ENCODE results near the gene CTXN3.

The CTXN3 gene

DNA sequence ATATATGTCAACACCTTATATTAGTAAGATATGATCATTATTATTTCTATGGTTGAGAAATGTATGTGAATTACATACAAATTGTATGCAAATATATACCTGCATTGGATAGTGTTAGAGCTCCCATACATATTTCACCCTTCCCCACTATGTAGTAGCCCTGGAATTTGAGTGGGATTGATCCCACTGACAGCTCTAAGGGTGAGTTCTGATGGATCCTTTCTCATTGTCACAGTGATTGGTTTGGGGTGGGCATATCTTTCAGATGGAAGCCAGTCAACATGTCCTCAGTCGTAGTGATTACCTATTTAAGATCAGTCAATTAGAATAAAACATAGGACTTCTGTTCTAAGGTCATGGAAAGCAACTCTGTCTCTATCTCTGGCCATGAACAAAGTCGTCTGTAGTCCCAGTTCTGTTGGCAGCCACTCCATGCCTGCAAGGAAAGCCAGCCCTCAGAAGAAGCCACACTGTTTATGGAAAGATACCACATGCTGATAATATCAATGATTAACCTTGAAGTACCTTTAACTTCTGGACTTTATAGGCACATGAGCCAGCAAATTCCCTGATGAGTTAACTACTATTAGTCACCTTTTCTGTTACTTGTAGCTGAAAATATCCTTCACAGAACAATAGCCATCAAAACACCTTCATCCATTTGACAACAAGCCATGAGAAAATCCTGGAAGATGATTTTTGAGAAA is 49.2 kb downstream of the CTXN3 start:
- DNase-seq (ENCODE audit: low read depth in 2 of 2): no peak

DNA sequence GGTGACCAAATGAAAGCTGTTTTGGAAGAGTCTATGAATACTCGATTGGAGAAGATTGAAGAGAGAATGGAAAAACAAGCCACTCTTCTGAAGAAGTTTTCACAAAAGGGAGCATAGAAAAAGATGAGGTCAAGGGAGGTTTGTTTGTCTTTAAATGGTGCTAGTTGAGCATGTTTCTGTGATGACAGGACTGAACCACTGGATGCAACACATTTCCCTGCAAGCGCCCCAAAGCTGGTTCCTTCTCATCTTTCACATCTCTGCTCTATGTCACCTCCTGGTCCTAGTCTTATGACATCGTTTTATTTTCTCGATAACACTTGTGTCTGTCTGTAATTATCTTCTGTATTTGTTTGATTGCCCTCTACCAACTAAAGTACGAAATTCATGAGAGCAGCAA is 50.5 kb downstream of the CTXN3 start:
- DNase-seq (ENCODE audit: low read depth in 2 of 2): no peak

- DNase-seq (ENCODE audit: low read depth in 2 of 2): no peak
Observed at GRCh38 chr5:127700237-127700766, 51.4 kb downstream of the CTXN3 start.

DNA sequence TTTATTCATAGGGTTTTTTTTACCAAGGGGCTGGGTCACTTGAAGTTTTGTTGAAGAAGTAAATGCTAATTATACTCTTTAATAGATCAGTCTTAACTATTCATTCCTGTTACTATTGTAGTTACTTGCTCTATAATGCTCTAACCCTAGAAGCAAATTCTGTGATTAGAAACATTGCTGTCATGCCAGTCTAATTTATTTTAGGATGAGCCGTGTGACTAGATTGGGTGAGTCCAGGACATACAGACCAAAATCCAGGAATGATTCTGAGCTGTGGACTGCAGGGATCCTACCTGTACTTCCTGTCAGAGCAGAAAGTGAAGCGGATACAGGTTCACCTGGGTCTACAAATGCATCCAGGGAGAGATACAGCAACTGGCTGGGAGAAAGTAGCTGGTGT is 53.6 kb downstream of the CTXN3 start:
- DNase-seq (ENCODE audit: low read depth in 2 of 2): no peak

- DNase-seq (ENCODE audit: low read depth in 2 of 2): no peak
Observed at GRCh38 chr5:127702926-127703561, 54.2 kb downstream of the CTXN3 start, which contains the start of gene CCDC192. CCDC192 (plus strand) TSS chr5:127703391; CDS start chr5:127703446, 55 bp downstream.

DNA sequence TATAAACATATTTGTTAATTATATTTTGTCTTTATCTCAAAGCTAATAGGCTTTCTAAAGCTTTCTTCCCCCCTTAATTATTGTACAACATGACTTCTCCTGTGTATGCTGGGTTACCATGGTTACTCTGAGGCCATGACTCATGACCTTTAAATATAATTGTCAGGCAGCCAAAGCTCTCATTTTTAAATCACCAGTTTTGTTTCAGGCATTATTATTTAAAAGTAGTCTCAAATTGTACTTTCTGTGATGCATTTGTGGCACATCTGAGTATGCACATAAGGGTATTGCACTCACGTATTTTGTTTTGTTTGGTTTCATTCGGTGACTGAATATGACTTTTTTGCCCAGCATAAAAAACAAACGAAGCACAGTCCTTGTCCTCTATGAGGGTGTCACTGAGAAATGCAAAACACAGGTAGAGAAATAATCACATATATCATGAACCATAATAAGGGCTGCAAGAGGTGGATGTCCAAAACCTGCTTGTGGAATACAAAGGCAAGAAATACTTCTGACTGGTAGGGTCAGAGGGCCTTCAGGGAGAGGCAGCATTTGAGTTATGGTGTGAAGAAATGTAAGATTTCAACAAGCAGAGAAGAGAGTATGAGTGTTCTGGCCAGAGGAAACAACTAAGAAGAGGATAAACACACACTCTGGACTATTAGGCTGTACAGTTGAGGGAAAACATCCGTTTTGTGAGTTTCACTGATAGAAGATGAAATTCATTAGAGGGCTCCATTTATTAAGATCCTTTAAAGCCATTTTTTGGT is 56.4 kb downstream of the CTXN3 start:
- DNase-seq (ENCODE audit: low read depth in 2 of 2): no peak

- no peak for DNase-seq (ENCODE audit: low read depth in 2 of 2)
Observed at GRCh38 chr5:127706691-127707090, 57.8 kb downstream of the CTXN3 start.

DNA sequence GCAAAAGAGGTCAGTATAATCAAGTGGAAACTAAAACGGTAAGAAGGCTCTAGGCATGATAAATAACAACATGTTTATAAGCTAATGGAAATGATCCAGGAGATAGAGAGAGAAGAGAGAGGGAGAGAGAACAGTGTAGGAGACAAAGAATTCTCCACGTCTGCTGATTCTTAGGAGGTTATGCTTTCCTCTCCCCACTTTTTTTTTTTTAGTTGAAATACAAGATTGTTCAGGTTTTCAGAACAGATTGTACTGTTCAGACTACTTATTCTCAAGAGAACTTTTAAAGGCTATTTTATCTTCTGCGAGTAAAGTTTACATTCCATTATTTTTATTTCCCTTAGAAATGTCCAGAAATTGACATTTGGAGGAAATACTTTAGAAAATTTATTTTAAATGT is 58.3 kb downstream of the CTXN3 start:
- no peak for DNase-seq (ENCODE audit: low read depth in 2 of 2)
